ENCODE measurements around the gene CEP128.

CEP128 gene

DNA sequence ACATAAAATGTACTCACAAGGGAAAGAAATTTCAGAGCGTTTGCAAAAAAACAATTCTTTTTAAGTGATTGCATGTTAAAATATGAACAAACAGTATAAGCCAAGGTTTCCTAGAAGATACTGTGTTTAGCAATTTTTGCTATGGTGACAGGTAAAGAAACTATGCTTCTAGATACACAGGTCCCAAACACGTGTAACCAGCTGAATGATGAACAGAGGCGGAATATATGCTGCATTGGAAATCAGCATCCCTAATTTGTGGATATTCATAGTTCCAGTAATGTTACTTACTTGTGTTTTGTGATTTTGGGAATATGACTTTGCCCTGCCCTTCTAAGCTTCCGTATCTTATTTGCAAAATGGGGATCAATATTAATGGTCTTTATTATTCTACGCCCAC is 403.9 kb downstream of the CEP128 start:
- DNase-seq, result no peak

DNA sequence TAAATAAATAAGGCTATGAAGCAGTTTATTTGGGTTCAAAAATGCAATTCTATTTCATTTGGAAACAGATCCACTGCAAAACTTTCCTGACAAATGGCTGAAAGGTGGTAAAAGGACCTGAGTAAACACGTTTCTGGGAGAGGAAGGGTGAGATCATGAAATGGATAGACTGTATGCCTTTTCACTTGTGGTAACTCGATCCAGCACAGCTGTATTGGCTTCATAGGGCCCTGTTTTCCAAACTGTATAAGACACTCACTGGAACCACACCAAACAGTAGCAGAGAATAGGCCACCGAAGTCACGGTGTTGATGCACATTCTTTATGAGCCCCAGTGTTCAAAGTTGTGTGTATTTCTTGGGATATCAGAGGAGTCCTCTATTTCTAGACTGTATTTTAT is 405.1 kb downstream of the CEP128 start:
- DNase-seq, result no peak

DNA sequence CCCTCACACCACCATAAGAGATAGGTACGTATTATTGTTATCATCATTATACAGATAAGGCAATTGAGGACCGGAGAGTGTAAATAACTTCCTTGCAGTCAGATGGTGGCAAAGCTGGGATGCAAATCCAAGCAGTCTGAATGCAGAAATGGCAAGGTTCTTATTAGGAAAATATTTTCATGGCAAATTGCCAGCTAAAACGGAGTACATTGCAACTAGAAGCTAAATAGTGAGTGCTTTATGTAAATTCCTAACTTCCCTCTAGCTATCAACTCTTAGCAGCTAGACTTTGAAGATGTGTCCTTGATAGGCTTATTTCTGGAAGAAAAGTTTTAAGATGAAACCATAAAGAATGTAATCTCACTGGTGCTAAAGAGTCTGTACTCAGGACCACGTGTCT is 406.4 kb downstream of the CEP128 start:
- no peak for DNase-seq

DNA sequence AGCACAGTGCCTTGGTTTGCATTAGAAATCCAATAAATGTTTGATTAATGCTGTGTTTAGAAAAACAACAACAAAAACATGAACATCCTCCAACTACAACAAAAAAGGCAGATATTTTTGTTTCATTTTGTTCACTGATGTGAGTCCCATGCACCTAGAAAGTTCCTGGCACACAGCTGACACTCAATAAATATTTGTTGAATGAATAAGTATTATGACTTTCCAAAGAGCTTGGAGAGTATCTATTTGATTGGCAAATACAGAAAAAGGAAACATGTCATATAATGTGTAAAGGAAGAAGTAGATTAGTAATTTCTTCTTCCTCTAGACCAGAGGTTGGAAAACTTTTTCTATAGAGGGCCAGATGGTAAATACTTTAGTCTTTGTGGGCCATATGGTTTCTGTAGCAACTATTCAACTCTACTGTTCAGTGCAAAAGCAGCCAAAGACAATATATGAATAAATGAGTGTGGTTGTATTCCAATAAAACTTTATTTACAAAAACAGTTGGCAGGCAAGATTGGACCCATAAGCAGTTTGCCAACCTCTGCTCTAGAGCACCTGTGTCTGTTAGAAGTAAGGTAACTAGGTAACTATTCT is 417.9 kb downstream of the CEP128 start:
- no peak for DNase-seq

DNA sequence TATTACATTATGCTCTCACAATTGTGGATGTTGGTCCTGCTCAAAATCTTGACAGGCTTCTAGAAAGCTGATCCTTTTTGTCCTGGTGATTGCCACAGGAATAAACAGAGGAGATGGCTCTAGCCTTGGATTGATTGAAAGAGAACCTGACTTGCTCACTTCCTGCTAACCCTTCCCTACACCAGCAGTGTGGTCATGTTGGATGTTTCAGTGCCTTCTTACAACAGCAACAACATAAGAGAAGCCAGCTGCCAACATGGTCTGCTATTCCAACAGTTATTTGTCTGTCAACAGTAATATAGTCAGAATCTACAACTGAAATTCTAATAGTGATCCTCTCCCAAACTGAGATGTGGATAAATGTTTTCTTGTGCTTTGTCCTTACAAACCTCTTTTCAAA is 418.6 kb downstream of the CEP128 start:
- no peak for DNase-seq

DNA sequence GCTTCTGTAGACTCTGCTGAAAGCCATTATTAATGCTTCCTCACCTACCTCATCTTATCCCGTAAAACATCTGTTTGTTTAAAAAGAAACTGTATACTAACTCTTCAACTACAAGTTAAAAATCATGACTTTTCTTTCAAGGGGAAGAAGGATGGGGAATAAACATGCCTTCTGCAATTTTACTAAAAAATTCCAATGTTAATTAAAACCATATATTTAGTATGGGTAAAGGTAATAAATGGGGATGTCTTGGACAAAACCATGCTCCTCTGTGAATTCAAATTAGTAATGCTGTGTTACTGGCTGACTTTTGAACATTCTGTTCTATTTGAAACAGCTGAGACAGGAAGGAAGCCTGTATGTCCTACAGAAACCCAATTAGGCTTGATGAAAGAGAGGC is 419.1 kb downstream of the CEP128 start:
- no peak for DNase-seq

DNA sequence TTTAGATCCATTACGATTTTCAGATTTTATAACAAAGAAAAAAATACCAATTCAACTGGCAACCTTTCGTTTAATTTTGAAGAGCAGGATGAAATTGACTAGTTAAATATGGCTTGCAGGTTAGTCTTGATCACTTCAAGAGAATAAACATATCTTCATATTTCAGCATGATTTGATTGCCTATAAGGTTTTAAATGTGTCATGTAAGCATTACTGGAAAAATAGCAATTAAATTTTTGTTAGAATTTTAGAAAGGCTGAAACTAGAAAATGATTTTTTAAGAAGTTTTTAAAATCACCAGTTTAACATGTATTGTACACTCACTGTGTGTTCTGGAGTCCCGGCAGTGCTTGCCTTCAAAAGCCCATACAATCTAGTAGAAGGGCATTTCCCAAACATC is 420.1 kb downstream of the CEP128 start:
- DNase-seq, result no peak

DNA sequence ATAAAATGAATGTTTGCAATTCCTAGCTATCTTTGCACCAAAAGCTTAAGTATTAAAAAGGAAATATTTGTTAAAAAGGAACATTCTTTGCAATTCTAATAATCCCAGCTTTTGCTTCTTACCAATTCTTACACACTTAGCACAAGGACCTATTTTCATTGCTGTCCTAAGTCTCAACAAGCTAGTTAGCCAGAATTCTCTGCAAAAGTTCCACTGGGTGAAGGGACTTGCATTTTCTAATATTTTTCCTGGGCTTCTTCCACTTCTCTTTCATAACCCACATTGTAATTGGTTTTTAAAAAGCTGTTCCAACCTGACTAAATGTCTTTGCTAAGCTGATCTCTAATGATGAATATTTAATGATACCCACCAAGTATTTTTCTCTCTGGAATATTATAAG is 422.5 kb downstream of the CEP128 start:
- DNase-seq, result no peak

DNA sequence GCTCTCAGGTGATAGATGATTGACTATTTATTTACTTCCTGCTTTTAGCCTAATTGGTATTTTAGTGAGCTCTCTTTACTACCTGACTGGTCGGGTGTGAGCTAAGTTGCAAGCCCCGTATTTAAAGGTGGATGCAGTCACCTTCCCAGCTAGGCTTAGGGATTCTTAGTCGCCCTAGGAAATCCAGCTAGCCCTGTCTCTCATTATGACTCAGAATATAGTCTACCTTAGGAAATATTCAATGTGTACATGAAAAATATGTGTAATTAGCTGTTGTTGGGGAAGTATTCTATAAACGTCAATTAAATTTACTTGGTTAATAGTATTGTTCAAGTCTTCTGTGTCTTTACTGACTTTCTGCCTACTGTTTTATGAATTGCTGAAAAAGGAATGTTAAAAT is 423.4 kb downstream of the CEP128 start:
- DNase-seq, result no peak

DNA sequence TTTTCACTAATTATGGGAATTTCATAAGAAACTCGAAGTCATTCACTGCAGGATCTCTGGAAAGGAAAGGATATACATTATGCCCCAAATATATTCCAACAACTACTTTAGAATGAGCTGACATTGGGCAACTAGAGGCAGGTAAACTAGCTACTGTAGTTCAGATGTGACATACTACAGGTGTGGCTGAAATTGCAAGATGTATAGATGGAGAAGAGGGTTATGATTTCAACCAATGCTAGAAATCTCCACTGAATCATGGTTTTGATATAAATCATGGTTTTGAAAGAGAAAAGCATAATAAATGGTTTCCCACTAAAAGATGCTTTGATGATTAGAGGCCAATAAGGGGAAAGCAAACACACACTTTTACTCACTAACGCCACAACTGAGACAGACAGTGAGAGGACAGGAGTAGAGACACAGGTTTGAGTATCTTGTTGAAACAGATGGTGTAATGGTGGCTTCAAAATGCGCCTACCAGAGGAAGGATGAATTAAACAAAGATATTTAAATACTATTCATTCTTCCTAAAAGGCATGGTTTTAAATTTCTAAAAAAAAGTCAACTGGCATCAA is 434.2 kb downstream of the CEP128 start:
- DNase-seq, result no peak

DNA sequence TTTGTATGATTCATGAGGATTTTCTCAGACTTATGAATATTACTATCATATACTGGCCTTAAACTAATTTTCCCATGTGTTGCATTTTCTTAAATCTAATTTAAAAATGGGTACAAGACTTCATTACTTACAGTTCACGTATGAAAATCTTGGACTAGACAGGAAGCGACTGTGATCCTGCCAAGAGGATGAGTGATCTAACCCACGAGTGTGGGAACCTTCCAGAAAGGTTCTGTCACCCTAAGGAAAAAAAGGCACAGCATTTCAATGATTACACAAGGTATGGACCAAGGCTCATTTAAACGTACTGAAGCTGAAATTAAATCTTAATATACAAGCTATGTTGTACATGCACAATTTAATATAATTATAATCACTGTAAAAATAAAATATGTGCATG is 436.8 kb downstream of the CEP128 start:
- no peak for DNase-seq

DNA sequence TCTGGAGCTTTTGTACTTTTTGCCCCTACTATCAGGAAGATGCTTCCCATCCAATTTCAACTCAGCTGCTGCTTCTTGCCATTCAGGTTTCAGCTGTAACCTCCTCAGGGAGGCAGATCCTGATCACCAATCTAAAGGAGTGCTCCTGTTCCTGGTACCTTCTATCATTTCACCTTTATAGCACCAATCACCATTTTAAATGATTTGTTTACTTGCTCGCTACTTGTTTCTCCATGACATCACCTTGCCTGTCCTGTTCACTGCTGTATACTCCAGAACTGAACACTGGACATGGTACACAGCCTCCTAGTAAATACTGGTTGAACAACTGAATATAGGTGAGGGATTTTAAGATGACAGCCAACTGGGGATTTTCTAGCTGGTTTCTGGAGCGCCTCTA is 443.0 kb downstream of the CEP128 start:
- no peak for DNase-seq

DNA sequence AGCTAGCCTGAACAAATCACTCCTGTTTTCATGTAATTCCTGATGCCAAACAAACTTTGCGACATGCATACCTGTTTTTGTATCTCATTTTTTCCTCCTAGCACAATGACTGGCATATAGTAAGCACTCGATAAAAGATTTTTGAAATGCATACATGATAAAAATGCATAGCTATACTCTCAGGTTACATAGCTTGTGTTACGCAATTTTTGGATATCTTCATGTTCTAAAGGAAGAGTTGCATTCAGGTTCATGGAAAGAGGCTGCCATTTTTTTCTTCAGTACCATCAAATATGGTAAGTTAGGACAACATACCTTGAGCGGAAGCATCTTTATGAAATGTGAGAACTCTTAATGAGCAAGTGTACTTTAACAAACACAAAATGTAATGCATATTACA is 445.4 kb downstream of the CEP128 start:
- DNase-seq, result no peak

DNA sequence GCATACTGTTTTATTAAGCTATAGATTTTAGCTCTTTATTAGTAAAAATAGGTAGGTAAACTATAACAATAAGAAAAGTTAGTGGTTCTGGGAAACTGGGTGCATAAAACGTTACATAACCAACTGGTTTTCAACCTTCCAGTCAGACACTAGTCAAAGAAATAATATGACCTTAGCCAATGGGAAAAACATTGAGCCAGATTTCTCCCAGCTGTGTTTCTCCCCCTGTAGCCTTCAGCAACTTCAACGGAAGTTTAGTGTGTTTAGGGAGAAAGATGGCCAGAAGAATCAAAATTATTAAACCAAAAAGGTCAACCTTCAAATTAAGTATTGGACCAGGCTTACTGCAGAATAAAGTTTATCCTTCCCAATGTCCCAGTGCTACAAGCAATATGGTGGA is 446.8 kb downstream of the CEP128 start:
- no peak for DNase-seq

DNA sequence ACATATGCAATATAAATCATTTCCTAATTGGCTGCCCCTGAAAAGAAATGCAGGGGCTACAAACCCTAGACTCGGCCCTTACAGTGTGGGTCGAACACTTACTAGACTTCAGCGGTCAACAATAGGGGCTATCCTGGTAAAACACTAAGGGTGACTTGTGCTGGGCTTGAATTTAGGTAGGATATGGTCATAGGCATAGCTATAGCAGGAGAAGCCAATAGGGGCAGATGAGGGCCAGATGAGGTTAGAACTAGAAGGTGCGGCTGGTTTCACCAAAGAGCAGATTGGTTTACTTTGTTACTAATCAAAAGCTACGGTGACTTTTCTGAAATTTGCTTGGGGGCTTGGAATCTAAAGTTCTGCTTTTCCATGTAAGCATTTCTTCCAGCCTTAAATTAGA is 447.9 kb downstream of the CEP128 start:
- no peak for DNase-seq

DNA sequence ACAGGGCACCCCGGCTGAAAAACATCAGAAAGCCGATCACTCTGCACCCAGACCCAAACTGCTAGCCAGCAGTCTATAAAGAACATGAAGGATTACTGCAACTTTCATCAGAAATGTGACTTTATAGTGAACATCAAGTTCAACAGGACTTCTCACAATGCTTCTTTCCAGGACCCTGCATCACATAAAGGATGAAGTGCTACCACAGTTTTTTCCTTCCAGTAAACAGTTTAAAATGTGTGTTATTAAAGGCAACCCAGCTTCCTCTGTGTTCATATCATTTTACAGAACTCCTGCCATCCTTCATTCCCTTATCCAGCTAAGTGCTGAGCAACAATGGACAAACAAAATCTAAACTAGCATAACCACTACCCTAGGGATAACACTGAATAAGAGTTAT is 449.9 kb downstream of the CEP128 start:
- DNase-seq, result no peak

DNA sequence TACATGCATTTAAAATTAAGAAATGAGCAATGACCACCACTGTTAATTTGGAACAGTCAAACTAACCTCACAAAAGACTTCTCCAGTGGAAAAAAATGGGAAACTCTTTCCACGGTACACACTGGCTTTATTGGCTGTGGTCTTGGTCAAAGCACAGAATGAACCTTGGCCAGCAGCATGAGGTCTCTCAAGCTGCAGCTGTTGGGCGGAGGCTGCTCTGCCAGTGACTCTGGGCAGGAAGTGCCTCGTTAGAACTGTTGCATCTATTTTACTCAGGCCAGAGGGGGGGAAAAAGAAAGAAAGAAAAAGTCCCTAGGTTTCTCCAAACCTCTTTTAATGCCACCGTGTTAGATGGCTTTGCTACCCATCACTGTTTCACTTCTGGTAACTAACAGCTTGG is 450.4 kb downstream of the CEP128 start:
- peak; percentile 28 for DNase-seq

DNA sequence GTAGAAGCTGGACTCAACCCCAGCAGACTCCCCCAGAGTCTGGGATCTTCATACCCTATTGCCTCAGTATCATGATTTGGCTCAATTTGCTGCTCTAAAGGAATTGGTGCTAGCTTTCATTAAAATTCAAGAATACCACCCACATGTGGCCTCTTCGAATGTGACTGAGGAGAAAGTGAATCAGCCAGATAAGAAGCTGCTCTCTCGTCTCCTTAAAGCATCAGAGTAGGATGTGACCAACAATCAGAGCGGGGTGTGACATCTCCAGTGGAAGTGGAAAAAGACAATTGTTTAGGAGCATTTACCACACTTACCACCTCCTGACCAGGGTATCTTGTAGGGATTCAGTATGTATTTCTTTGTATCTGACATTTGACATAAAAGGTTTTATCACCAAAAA is 452.0 kb downstream of the CEP128 start:
- no peak for DNase-seq

DNA sequence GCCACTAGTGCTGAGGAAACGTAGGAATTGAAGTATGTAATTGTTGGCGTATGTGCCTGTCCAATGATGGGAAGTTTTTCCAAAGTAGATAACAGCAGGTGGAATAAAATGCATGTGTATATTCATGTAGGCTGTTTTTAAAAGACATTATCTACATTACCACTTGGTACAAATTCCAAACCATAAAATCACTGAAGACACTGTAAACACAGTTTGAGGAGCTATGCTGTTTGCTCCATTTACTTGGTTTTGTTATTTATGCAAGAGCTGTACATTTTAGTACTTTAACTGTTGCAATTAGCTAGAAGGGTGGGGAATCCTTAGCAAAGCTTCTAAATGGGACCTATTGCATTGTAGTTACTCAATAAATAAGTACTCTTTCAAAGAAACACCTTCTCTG is 455.8 kb downstream of the CEP128 start:
- DNase-seq, result no peak

DNA sequence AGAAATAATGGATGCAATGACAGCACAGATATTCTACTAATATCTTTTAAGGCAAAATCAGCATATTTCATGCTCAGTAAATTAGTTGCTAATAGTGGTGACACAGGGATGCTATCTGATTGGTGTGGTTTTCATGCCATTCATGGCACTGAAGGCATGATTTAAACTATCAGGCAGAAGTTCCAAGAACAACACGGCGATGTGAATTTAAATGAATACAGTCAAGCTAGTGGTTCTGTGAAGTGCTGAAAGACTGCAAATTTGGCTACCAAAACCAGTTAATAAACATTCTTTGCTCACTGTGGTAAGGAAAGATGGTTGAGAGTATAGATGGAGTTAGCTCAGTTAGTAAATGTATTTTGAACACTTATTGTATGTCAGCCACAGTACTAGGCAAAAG is 458.2 kb downstream of the CEP128 start:
- no peak for DNase-seq

DNA sequence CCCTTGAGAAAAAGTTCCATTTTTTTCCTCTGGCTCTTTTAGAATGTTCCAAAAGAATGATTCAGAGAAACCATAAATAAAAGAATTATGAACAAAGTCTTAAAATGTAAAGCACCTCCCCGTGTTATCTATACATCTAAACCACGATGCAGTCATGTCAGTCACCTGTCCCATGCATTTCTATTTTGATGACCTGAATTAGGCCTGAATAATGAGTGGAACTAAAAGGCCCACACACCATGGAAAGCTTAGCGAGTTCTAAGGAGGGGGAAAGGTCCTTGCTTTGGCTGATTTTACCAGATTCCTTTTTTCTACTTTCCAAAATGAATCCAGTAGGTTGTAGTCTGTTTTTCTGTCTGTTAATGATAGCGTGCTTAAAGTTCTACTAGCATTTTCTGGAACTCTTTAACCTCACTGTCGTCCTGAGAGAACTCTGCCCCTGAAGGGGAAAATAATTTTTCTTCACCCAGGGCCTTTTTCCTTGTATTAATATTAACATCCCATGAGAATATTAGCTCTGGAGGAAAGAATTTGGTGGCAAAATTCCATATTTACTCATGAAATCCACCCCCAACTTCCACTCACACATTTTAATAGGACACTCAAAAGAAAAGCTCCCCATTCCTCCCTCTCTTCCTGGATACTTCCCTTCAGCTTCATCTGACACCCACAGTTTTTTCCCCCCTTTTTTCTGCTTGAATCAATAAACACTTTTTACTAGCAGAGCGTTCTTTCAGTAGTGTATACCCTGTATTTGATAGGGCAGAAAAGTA is 464.0 kb downstream of the CEP128 start:
- DNase-seq, result no peak

DNA sequence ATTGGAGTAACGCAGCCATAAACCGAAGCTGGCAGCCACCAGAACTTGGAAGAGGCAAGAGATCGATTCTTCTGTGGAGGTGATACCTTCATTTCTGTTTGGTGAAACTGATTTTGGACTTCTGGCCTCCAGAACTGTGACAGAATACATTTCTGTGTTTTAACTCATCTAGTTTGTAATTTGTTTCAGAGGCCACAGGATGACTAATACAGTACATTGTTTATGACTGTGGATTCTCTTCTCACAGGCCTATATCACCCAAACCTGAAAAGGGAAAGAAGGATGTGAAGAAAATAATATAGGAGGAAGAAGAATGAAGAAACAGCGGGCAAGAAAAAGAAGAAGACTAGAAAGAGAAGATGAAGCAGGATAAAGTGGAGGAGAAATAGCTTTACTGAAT is 466.5 kb downstream of the CEP128 start:
- DNase-seq, result no peak

DNA sequence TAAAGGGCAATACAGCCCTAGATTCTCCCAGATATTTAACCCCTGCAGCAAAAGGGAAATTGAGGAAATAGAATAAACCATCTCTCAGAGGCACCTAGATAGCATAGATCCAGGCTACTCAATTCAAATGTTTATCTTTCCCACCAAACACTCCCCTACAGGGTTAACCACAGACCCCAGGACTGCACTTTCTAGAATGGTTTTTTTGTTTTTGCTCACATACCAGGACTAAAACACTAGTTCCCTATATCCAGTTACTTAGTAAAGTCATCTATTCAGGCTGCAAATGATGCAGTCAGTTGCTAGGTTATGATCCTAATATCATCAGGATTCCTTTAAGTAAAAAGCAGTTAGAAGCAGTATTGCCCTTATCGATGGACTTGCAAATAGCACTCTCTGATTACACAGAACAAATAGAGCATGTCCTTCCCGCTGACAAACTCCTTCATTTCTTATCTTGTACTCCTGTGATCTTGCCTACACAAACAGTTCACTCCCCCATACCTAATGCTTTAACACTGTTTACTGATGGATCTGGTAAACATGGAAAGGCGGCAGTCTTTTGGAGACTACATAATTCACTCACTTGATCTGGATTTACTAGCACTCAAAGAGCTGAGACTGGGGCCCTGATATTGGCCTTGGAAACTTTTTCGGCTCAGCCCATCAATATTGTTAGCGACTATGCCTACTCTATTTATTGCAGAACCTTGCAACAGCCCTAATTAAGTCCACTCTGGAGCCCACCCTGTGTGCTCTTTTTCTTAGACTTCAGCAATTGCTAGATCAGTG is 473.0 kb downstream of the CEP128 start:
- DNase-seq, result no peak

Data from activated CD4-positive, alpha-beta T cell treated with anti-CD3 and anti-CD28 coated beads, Interleukin-2, Interleukin-6, amounts not matched to agents 100 ng/mL and 50 ng/mL, durations not matched to agents 16 hours and 8 hours (primary cell).